HEK293 (cell line): ENCODE measurements around the gene NUSAP1.
A peak's percentile ranks its signal among the peaks of the same experiment; 100 is the strongest.

Source experiments
- EGR2 ChIP-seq: fragments of 450-650 bp; formaldehyde crosslinking; IDR thresholded peaks from 2 replicates; pipeline ENCODE4 v1.5.1; 2016; ENCODE audit warnings: low read depth, missing biosample characterization, missing genetic modification characterization
- KLF10 ChIP-seq: fragments of 450-650 bp; IDR thresholded peaks from 2 replicates; pipeline ENCODE4 v1.5.1; 2018; ENCODE audit warnings: missing biosample characterization, mild to moderate bottlenecking, missing genetic modification characterization
- OSR2 ChIP-seq: fragments of 450-650 bp; formaldehyde crosslinking; IDR thresholded peaks from 2 replicates; pipeline ENCODE4 v1.5.1; 2016; ENCODE audit warnings: missing biosample characterization, missing genetic modification characterization
- OVOL3 ChIP-seq: fragments of 450-650 bp; formaldehyde crosslinking; IDR thresholded peaks from 2 replicates; pipeline ENCODE4 v1.5.1; 2016; ENCODE audit warnings: missing biosample characterization, missing genetic modification characterization
- ZNF10 ChIP-seq: fragments of 450-650 bp; formaldehyde crosslinking; IDR thresholded peaks from 2 replicates; pipeline ENCODE4 v1.5.1; 2017; ENCODE audit warnings: missing biosample characterization, missing genetic modification characterization
- ZNF146 ChIP-seq: fragments of 450-650 bp; formaldehyde crosslinking; IDR thresholded peaks from 2 replicates; pipeline ENCODE4 v1.5.1; 2016; ENCODE audit warnings: missing biosample characterization, missing genetic modification characterization
- ZNF184 ChIP-seq: fragments of 450-650 bp; IDR thresholded peaks from 2 replicates; pipeline ENCODE4 v1.5.1; 2018; ENCODE audit warnings: missing biosample characterization, mild to moderate bottlenecking, missing genetic modification characterization
- ZNF2 ChIP-seq: fragments of 450-650 bp; formaldehyde crosslinking; IDR thresholded peaks from 2 replicates; pipeline ENCODE4 v1.5.1; 2016; ENCODE audit warnings: missing biosample characterization, missing genetic modification characterization
- ZNF214 ChIP-seq: fragments of 450-650 bp; formaldehyde crosslinking; IDR thresholded peaks from 2 replicates; pipeline ENCODE4 v1.5.1; 2017; ENCODE audit warnings: missing biosample characterization, mild to moderate bottlenecking, missing genetic modification characterization, borderline replicate concordance
- ZNF366 ChIP-seq: fragments of 450-650 bp; formaldehyde crosslinking; conservative IDR thresholded peaks from 2 replicates; pipeline ENCODE4 v1.5.1; 2016; ENCODE audit warnings: missing biosample characterization, missing genetic modification characterization
- ZNF394 ChIP-seq: fragments of 450-650 bp; formaldehyde crosslinking; IDR thresholded peaks from 2 replicates; pipeline ENCODE4 v1.5.1; 2016; ENCODE audit warnings: missing biosample characterization, missing genetic modification characterization, mild to moderate bottlenecking, moderate library complexity, borderline replicate concordance
- ZNF521 ChIP-seq: fragments of 450-650 bp; formaldehyde crosslinking; IDR thresholded peaks from 2 replicates; pipeline ENCODE4 v1.5.1; 2017; ENCODE audit warnings: missing biosample characterization, mild to moderate bottlenecking, missing genetic modification characterization
- ZNF529 ChIP-seq: fragments of 450-650 bp; formaldehyde crosslinking; IDR thresholded peaks from 2 replicates; pipeline ENCODE4 v1.5.1; 2017; ENCODE audit warnings: missing genetic modification characterization, missing biosample characterization; ENCODE audit not compliant: insufficient replicate concordance
- ZNF549 ChIP-seq: fragments of 450-650 bp; IDR thresholded peaks from 2 replicates; pipeline ENCODE4 v1.5.1; 2018; ENCODE audit warnings: missing biosample characterization, missing genetic modification characterization, mild to moderate bottlenecking, inconsistent platforms, moderate library complexity
- ZNF660 ChIP-seq: fragments of 450-650 bp; IDR thresholded peaks from 2 replicates; pipeline ENCODE4 v1.5.1; 2018; ENCODE audit warnings: missing biosample characterization, mild to moderate bottlenecking, missing genetic modification characterization
- ZSCAN16 ChIP-seq: fragments of 450-650 bp; formaldehyde crosslinking; IDR thresholded peaks from 2 replicates; pipeline ENCODE4 v1.5.1; 2016; ENCODE audit warnings: missing biosample characterization, missing genetic modification characterization
- TF ChIP-seq, protein P1 (sequence below): fragments of 450-650 bp; formaldehyde crosslinking; conservative IDR thresholded peaks from 2 replicates; pipeline ENCODE4 v1.5.1; 2016; ENCODE audit warnings: low read depth, missing biosample characterization, missing genetic modification characterization
- TF ChIP-seq, protein P2 (sequence below): IDR thresholded peaks from 2 replicates; pipeline ENCODE4 v1.6.1; 2011; ENCODE audit warnings: mild to moderate bottlenecking, low read depth, low read length, borderline replicate concordance
- TF ChIP-seq, protein P3 (sequence below): fragments of 450-650 bp; formaldehyde crosslinking; IDR thresholded peaks from 2 replicates; pipeline ENCODE4 v1.5.1; 2016; ENCODE audit warnings: missing biosample characterization, missing genetic modification characterization, low read depth
- TF ChIP-seq, protein P4 (sequence below): fragments of 450-650 bp; formaldehyde crosslinking; IDR thresholded peaks from 2 replicates; pipeline ENCODE4 v1.5.1; 2016; ENCODE audit warnings: missing biosample characterization, missing genetic modification characterization
- TF ChIP-seq, protein P5 (sequence below): fragments of 450-650 bp; formaldehyde crosslinking; IDR thresholded peaks from 2 replicates; pipeline ENCODE4 v1.5.1; 2016; ENCODE audit warnings: missing biosample characterization, missing genetic modification characterization, borderline replicate concordance

NUSAP1 gene

DNA sequence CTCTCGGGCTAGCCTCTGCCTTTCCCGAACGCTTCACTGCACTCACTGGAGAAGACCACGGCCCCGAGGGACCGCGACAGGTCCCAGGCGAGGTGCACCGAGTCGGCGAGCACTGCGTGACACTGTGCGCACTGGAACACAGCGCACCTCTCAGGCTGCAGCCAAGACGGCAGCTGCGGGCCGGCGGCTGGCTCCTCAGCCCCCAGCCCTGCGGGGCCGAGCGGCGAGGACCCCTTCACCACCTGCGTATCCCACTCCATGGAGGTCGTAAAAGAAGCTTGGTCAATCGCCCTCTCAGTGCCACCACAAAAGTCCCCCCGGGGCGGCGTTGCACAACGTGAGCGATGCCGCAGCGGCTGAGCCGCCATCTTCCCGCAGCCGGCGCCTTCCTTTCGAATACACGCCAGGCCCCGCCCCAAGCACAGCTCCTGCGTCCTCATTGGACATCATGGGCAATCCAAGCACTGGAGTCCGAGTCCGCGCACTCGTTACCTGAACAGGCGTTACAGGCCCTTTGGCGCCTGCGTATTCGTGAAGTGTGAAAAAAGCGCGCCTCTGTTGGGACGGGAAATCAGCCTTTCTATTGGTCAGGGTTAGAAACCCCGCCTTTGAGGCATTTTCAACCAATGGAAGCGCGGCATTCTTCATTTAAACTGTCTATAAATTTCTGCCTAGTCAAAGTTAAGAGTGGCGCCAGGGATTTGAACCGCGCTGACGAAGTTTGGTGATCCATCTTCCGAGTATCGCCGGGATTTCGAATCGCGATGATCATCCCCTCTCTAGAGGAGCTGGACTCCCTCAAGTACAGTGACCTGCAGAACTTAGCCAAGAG, at the start of gene NUSAP1, which contains the start of gene OIP5 (continued):
- TF ChIP-seq, protein P1, sequence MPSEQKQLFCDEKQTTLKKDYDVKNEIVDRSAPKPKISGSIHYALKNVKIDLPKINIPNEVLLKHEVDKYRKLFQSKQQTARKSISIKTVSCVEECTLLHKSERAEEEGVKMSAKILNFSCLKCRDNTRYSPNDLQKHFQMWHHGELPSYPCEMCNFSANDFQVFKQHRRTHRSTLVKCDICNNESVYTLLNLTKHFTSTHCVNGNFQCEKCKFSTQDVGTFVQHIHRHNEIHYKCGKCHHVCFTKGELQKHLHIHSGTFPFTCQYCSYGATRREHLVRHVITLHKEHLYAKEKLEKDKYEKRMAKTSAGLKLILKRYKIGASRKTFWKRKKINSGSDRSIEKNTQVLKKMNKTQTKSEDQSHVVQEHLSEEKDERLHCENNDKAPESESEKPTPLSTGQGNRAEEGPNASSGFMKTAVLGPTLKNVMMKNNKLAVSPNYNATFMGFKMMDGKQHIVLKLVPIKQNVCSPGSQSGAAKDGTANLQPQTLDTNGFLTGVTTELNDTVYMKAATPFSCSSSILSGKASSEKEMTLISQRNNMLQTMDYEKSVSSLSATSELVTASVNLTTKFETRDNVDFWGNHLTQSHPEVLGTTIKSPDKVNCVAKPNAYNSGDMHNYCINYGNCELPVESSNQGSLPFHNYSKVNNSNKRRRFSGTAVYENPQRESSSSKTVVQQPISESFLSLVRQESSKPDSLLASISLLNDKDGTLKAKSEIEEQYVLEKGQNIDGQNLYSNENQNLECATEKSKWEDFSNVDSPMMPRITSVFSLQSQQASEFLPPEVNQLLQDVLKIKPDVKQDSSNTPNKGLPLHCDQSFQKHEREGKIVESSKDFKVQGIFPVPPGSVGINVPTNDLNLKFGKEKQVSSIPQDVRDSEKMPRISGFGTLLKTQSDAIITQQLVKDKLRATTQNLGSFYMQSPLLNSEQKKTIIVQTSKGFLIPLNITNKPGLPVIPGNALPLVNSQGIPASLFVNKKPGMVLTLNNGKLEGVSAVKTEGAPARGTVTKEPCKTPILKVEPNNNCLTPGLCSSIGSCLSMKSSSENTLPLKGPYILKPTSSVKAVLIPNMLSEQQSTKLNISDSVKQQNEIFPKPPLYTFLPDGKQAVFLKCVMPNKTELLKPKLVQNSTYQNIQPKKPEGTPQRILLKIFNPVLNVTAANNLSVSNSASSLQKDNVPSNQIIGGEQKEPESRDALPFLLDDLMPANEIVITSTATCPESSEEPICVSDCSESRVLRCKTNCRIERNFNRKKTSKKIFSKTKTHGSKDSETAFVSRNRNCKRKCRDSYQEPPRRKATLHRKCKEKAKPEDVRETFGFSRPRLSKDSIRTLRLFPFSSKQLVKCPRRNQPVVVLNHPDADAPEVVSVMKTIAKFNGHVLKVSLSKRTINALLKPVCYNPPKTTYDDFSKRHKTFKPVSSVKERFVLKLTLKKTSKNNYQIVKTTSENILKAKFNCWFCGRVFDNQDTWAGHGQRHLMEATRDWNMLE (tag by site-specific recombination): no peak; the same call in 1 of the 2 replicates
- TF ChIP-seq ZNF529 (tag by site-specific recombination) (no peak), OVOL3 (tag by site-specific recombination) (no peak), KLF10 (tag by site-specific recombination) (peak; percentile 24; the same call in 1 of the 2 replicates), ZNF146 (no peak), ZNF394 (tag by site-specific recombination) (peak; percentile 58; the same call in 1 of the 2 replicates), ZNF2 (tag by site-specific recombination) (peak; percentile 90; the same call in 1 of the 2 replicates), ZNF660 (peak; percentile 46; the same call in 1 of the 2 replicates), ZNF184 (no peak), ZNF10 (tag by site-specific recombination) (no peak), ZSCAN16 (tag by site-specific recombination) (0 out of 2 replicates have a peak, but pooled peaks have one; percentile 46), ZNF549 (no peak), ZNF214 (tag by site-specific recombination) (no peak), OSR2 (no peak), ZNF366 (tag by site-specific recombination) (no peak), ZNF521 (tag by site-specific recombination) (no peak), EGR2 (tag by site-specific recombination) (no peak)
- TF ChIP-seq, protein P2, sequence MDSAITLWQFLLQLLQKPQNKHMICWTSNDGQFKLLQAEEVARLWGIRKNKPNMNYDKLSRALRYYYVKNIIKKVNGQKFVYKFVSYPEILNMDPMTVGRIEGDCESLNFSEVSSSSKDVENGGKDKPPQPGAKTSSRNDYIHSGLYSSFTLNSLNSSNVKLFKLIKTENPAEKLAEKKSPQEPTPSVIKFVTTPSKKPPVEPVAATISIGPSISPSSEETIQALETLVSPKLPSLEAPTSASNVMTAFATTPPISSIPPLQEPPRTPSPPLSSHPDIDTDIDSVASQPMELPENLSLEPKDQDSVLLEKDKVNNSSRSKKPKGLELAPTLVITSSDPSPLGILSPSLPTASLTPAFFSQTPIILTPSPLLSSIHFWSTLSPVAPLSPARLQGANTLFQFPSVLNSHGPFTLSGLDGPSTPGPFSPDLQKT: no peak
- TF ChIP-seq, protein P3, sequence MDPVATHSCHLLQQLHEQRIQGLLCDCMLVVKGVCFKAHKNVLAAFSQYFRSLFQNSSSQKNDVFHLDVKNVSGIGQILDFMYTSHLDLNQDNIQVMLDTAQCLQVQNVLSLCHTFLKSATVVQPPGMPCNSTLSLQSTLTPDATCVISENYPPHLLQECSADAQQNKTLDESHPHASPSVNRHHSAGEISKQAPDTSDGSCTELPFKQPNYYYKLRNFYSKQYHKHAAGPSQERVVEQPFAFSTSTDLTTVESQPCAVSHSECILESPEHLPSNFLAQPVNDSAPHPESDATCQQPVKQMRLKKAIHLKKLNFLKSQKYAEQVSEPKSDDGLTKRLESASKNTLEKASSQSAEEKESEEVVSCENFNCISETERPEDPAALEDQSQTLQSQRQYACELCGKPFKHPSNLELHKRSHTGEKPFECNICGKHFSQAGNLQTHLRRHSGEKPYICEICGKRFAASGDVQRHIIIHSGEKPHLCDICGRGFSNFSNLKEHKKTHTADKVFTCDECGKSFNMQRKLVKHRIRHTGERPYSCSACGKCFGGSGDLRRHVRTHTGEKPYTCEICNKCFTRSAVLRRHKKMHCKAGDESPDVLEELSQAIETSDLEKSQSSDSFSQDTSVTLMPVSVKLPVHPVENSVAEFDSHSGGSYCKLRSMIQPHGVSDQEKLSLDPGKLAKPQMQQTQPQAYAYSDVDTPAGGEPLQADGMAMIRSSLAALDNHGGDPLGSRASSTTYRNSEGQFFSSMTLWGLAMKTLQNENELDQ: no peak
- TF ChIP-seq, protein P4, sequence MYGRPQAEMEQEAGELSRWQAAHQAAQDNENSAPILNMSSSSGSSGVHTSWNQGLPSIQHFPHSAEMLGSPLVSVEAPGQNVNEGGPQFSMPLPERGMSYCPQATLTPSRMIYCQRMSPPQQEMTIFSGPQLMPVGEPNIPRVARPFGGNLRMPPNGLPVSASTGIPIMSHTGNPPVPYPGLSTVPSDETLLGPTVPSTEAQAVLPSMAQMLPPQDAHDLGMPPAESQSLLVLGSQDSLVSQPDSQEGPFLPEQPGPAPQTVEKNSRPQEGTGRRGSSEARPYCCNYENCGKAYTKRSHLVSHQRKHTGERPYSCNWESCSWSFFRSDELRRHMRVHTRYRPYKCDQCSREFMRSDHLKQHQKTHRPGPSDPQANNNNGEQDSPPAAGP (tag by site-specific recombination): peak; percentile 64
- TF ChIP-seq, protein P5, sequence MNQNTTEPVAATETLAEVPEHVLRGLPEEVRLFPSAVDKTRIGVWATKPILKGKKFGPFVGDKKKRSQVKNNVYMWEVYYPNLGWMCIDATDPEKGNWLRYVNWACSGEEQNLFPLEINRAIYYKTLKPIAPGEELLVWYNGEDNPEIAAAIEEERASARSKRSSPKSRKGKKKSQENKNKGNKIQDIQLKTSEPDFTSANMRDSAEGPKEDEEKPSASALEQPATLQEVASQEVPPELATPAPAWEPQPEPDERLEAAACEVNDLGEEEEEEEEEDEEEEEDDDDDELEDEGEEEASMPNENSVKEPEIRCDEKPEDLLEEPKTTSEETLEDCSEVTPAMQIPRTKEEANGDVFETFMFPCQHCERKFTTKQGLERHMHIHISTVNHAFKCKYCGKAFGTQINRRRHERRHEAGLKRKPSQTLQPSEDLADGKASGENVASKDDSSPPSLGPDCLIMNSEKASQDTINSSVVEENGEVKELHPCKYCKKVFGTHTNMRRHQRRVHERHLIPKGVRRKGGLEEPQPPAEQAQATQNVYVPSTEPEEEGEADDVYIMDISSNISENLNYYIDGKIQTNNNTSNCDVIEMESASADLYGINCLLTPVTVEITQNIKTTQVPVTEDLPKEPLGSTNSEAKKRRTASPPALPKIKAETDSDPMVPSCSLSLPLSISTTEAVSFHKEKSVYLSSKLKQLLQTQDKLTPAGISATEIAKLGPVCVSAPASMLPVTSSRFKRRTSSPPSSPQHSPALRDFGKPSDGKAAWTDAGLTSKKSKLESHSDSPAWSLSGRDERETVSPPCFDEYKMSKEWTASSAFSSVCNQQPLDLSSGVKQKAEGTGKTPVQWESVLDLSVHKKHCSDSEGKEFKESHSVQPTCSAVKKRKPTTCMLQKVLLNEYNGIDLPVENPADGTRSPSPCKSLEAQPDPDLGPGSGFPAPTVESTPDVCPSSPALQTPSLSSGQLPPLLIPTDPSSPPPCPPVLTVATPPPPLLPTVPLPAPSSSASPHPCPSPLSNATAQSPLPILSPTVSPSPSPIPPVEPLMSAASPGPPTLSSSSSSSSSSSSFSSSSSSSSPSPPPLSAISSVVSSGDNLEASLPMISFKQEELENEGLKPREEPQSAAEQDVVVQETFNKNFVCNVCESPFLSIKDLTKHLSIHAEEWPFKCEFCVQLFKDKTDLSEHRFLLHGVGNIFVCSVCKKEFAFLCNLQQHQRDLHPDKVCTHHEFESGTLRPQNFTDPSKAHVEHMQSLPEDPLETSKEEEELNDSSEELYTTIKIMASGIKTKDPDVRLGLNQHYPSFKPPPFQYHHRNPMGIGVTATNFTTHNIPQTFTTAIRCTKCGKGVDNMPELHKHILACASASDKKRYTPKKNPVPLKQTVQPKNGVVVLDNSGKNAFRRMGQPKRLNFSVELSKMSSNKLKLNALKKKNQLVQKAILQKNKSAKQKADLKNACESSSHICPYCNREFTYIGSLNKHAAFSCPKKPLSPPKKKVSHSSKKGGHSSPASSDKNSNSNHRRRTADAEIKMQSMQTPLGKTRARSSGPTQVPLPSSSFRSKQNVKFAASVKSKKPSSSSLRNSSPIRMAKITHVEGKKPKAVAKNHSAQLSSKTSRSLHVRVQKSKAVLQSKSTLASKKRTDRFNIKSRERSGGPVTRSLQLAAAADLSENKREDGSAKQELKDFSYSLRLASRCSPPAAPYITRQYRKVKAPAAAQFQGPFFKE (tag by site-specific recombination): no peak
